ENCODE measurements around the gene ALK.
"Not testable (repeated sequence)": the region's sequence is repeated elsewhere in the genome, so short reads cannot be mapped to it uniquely, and the experiment has no call there.

Gene ALK

GRCh38 chr2:29829841-29830240, 91.5 kb downstream of the ALK start:
- Histone ChIP-seq H3K79me2 (ENCODE audit: insufficient read depth, low read depth) (no peaks in the 10 kb centered on the region), H3K27me3 (ENCODE audit: insufficient read depth, low read depth) (no peaks in the 10 kb centered on the region), H2AFZ (ENCODE audit: low read depth) (no peak overlapping the region), H3K27ac (no peak overlapping the region), H3K4me3 (IDR thresholded peaks at IDR 0.05; ENCODE audit: insufficient read depth, low read depth, low read length) (no peak overlapping the region), H3K4me2 (no peak overlapping the region), H3K4me1 (ENCODE audit: low read depth, poor library complexity, severe bottlenecking) (no peaks in the 10 kb centered on the region), H3K9ac (no peak overlapping the region), H4K20me1 (ENCODE audit: insufficient read depth) (no peaks in the 10 kb centered on the region), H3K36me3 (ENCODE audit: insufficient read depth) (no peaks in the 10 kb centered on the region)
- TF ChIP-seq, protein P1, sequence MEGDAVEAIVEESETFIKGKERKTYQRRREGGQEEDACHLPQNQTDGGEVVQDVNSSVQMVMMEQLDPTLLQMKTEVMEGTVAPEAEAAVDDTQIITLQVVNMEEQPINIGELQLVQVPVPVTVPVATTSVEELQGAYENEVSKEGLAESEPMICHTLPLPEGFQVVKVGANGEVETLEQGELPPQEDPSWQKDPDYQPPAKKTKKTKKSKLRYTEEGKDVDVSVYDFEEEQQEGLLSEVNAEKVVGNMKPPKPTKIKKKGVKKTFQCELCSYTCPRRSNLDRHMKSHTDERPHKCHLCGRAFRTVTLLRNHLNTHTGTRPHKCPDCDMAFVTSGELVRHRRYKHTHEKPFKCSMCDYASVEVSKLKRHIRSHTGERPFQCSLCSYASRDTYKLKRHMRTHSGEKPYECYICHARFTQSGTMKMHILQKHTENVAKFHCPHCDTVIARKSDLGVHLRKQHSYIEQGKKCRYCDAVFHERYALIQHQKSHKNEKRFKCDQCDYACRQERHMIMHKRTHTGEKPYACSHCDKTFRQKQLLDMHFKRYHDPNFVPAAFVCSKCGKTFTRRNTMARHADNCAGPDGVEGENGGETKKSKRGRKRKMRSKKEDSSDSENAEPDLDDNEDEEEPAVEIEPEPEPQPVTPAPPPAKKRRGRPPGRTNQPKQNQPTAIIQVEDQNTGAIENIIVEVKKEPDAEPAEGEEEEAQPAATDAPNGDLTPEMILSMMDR (conservative IDR thresholded peaks at IDR 0.05; ENCODE audit: low read depth, low read length), result no peak

- H3K36me3 ChIP-seq (ENCODE audit: insufficient read depth); H2AFZ ChIP-seq (ENCODE audit: low read depth); H3K4me3 ChIP-seq (IDR thresholded peaks at IDR 0.05; ENCODE audit: insufficient read depth, low read depth, low read length); H3K79me2 ChIP-seq (ENCODE audit: insufficient read depth, low read depth); H3K9ac ChIP-seq; H3K27me3 ChIP-seq (ENCODE audit: insufficient read depth, low read depth); H3K4me2 ChIP-seq; H4K20me1 ChIP-seq (ENCODE audit: insufficient read depth); H3K4me1 ChIP-seq (ENCODE audit: low read depth, poor library complexity, severe bottlenecking); H3K27ac ChIP-seq: not testable (repeated sequence)
Measured at GRCh38 chr2:29824145-29824544, 97.2 kb downstream of the ALK start.

- Histone ChIP-seq H3K4me2 (no peak overlapping the region), H3K4me1 (ENCODE audit: low read depth, poor library complexity, severe bottlenecking) (no peaks in the 10 kb centered on the region), H3K36me3 (ENCODE audit: insufficient read depth) (no peaks in the 10 kb centered on the region), H3K79me2 (ENCODE audit: insufficient read depth, low read depth) (no peaks in the 10 kb centered on the region), H4K20me1 (ENCODE audit: insufficient read depth) (no peaks in the 10 kb centered on the region), H3K27me3 (ENCODE audit: insufficient read depth, low read depth) (no peaks in the 10 kb centered on the region), H2AFZ (ENCODE audit: low read depth) (no peak overlapping the region), H3K27ac (no peak overlapping the region), H3K4me3 (IDR thresholded peaks at IDR 0.05; ENCODE audit: insufficient read depth, low read depth, low read length) (no peak overlapping the region), H3K9ac (no peak overlapping the region)
- TF ChIP-seq, protein P1 (conservative IDR thresholded peaks at IDR 0.05; ENCODE audit: low read depth, low read length), result no peak
Measured at GRCh38 chr2:29821591-29821990, 99.8 kb downstream of the ALK start.

DNA sequence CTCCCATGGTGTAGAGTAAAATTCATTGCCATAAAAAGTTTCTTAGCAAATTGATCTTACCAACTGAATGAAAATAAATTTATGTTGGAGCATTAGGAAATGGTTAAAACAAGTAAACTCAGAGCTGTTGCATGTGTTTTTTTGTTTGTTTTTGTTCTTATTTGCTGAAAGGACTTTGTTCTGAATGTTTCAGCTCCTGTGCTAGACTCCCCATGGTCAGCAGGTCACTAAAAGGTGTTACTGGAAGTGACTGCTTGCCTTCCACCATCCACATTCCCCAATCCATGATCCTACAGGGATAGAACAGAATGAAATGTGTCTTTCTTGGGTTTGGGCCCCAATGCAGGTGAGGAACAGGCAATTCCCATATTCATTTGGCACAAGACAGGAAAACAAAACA, 101.8 kb downstream of the ALK start:
- no peaks in the 10 kb centered on the region for H3K27me3 ChIP-seq (ENCODE audit: insufficient read depth, low read depth)
- H3K4me3 ChIP-seq (IDR thresholded peaks at IDR 0.05; ENCODE audit: insufficient read depth, low read depth, low read length), result no peak overlapping the region
- no peak overlapping the region for H2AFZ ChIP-seq (ENCODE audit: low read depth)
- H3K4me1 ChIP-seq (ENCODE audit: low read depth, poor library complexity, severe bottlenecking), result no peaks in the 10 kb centered on the region
- H3K4me2 ChIP-seq, result no peak overlapping the region
- H3K79me2 ChIP-seq (ENCODE audit: insufficient read depth, low read depth), result no peaks in the 10 kb centered on the region
- H3K9ac ChIP-seq, result no peak overlapping the region
- no peaks in the 10 kb centered on the region for H3K36me3 ChIP-seq (ENCODE audit: insufficient read depth)
- no peaks in the 10 kb centered on the region for H4K20me1 ChIP-seq (ENCODE audit: insufficient read depth)
- TF ChIP-seq, protein P1 (conservative IDR thresholded peaks at IDR 0.05; ENCODE audit: low read depth, low read length), result no peak
- H3K27ac ChIP-seq, result no peak overlapping the region

DNA sequence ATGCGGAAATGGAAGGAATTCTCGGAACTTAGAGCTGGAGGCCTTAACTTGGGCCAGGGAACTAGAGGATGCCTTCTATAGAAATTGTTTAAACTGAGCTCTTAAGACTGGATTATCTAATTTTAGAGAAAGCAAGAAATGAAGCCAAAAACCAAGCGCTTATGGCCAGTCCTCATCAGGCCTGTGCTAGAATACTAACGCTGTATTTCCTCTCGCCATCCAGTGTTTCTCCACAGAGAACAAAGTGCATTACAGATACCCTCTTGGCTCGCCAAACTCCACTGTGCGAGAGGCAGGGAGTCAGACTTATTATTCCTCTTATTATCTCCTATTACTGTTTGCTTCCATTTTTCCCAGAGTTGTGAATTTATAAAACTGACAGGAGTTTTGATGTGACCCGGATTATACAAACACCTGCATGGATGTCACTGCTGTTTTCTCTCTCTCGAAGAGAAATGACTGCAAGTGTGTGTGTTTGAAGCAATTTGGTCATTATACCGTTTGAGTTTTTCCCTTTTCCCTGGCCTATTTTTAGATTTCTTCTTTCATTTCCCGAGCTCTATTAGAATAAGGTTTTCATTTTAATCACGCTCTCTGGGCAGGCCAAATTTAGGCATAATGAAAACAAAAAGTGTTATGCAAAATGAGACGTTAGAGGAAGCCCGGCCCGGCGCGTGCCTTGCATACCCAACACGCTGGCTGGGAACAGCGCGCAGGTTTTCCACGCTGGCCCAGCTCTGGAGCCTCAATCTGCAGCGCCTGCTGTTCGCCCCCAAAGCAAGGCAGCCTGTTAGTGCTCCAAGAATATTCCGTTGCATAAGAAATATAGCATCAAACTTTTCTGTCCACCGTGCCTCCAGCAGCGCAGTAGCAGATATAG, 103.3 kb downstream of the ALK start:
- Histone ChIP-seq H3K27me3 (ENCODE audit: insufficient read depth, low read depth) (no peaks in the 10 kb centered on the region), H3K4me3 (IDR thresholded peaks at IDR 0.05; ENCODE audit: insufficient read depth, low read depth, low read length) (no peak overlapping the region), H3K27ac (no peak overlapping the region), H2AFZ (ENCODE audit: low read depth) (no peak overlapping the region), H3K4me2 (no peak overlapping the region), H4K20me1 (ENCODE audit: insufficient read depth) (no peaks in the 10 kb centered on the region), H3K36me3 (ENCODE audit: insufficient read depth) (no peaks in the 10 kb centered on the region), H3K4me1 (ENCODE audit: low read depth, poor library complexity, severe bottlenecking) (no peaks in the 10 kb centered on the region), H3K9ac (no peak overlapping the region), H3K79me2 (ENCODE audit: insufficient read depth, low read depth) (no peaks in the 10 kb centered on the region)
- TF ChIP-seq, protein P1 (conservative IDR thresholded peaks at IDR 0.05; ENCODE audit: low read depth, low read length), result no peak
